Activated T-helper 1 cell treated with anti-CD3 and anti-CD28 coated beads, Interleukin-12 subunit alpha, Interleukin-12 subunit beta, Interleukin-2, Interleukin-4 antibody, amounts not matched to agents 30 ng/mL and 10 ng/mL and 1 ng/mL, durations not matched to agents 14 hours and 24 hours and 36 hours (primary cell): ENCODE data around the gene SMIM24. TPM values are rescaled to one million over a fixed set of nuclear protein-coding genes. Genes with fewer than 3 reads are reported as not detected.
"Not testable (repeated sequence)": the region's sequence is repeated elsewhere in the genome, so short reads cannot be mapped to it uniquely, and the experiment has no call there.

ENCODE experiments used
- DNase-seq: peaks from one replicate; pipeline ENCODE4 v3.0.0; 2021; ENCODE audit warnings: low spot score
- H3K27ac Mint-ChIP-seq: one replicate; pipeline ENCODE4 v1.8.0; 2021; ENCODE audit warnings: mild to moderate bottlenecking, mixed read lengths
- H3K27me3 Mint-ChIP-seq: one replicate; pipeline ENCODE4 v1.8.0; 2022; ENCODE audit warnings: mild to moderate bottlenecking, moderate library complexity, mixed read lengths; ENCODE audit not compliant: insufficient read depth
- H3K36me3 Mint-ChIP-seq: one replicate; pipeline ENCODE4 v1.8.0; 2021; ENCODE audit warnings: low read depth, mixed read lengths
- H3K4me1 Mint-ChIP-seq: one replicate; pipeline ENCODE4 v1.8.0; 2021; ENCODE audit warnings: low read depth, mixed read lengths
- H3K4me3 Mint-ChIP-seq: one replicate; pipeline ENCODE4 v1.8.0; 2021; ENCODE audit warnings: mild to moderate bottlenecking, moderate library complexity, mixed read lengths
- H3K9me3 Mint-ChIP-seq: one replicate; pipeline ENCODE4 v1.8.0; 2021; ENCODE audit warnings: mixed read lengths
- intact Hi-C: fragments of 100-400 bp; cut with micrococcal nuclease; formaldehyde crosslinking; loops from one replicate; pipeline ENCODE4 v1.15.1; 2024
- total RNA-seq: library from RNA; stranded (reverse); gene quantifications from 2 replicates; pipeline ENCODE4 v1.2.3, GENCODE V29; 2022

SMIM24 gene
- total RNA-seq, 1 donor from 2014 or later, result not detected

DNA sequence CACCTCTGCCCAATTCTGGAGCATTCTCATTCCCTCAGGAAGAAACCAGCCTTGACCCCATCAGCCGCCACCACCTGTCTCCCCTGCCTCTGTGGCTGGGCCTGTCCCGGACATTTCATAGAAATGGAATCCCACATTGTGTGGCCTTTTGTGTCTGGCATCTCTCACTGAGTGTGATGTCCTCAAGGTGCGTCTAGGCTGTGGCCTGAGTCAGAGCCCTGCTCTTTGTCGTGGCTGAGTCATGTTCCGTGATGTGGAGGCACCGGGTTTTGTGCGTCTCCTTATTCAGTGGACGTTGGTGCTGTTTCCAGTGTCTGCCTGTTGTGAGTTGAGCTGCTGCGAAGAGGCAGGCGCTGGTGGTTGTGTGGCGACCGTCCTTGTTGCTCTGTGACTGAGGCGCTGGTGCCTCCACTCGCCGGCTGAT is 29.3 kb upstream of the SMIM24 start:
- no peaks in the 10 kb centered on the region for H3K27me3 Mint-ChIP-seq
- DNase-seq, result no peak
- peak overlapping the region; percentile 40 for H3K27ac Mint-ChIP-seq
- H3K36me3 Mint-ChIP-seq, result peaks cover 10% of the 10 kb centered on the region
- peaks cover 38% of the 10 kb centered on the region for H3K4me1 Mint-ChIP-seq
- H3K4me3 Mint-ChIP-seq, result peak overlapping the region; percentile 56
- H3K9me3 Mint-ChIP-seq, result no peaks in the 10 kb centered on the region
- intact Hi-C loops, result loop anchor here (5.0 kb wide), 1 partner anchor 1347 kb away; the partner anchor contains the start of gene DOT1L

DNA sequence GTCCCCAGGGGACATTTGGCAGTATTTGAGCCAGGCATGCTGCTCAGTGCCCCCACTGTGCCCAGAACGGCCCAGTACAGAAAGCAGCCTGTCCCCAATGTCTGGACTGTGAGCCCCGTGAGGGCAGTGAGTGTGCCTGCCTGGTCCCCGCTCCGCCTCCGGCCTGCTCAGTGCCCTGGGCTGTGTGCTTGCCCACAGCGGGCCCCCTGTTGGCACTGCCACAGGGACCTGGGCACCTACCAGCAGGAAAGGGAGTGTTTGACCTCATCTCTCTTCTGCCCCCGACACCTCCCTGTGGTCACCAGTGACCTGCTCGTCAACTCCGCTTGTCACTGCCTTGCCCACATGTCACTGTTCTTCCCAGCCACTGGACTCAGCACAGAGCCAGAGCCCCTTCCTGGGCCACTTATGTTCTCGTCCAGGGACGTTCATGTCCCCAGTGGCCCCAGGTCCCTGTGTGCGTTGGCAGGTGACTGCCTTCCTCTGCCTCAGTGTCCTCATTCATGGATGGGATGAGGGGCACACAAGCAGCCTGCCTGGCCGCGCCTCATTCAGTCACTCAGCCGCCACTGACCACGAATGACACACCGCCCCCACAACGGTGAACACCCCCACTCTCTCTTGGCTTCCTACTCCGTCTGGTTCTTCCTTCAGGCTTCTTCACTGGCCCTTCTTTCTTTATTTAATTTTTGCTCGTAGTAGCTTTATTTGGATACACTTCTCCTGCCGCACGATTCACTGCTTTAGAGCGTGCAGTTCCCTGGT is 28.6 kb upstream of the SMIM24 start:
- Mint-ChIP-seq H3K4me1 (peaks cover 40% of the 10 kb centered on the region), H3K27me3 (no peaks in the 10 kb centered on the region), H3K4me3 (peak overlapping the region; percentile 56), H3K9me3 (no peaks in the 10 kb centered on the region), H3K27ac (peak overlapping the region; percentile 40), H3K36me3 (peaks cover 10% of the 10 kb centered on the region)
- intact Hi-C loops, result loop anchor here (5.0 kb wide), 1 partner anchor 1347 kb away; the partner anchor contains the start of gene DOT1L
- no peak for DNase-seq

DNA sequence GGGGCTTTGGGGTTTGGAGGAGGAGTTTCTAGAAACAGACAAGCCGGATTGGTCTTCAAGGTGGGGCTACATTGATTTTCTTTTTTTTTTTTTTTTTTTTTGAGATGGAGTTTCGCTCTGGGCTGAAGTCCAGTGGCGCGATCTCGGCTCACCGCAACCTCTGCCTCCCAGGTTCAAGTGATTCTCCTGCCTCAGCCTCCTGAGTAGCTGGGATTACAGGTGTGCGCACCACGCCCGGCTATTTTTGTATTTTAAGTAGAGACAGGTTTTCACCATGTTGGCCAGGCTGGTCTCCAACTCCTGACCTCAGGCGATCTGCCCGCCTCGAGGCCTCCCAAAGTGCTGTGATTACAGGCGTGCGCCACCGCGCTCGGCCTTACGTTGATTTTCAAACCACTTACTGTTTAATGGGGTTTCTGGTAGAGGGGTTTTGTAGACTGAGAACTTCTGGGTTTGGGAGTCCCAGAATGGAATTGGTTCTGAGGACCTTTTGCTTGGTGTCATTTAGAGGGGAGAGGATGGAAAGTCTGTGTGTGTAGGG is 27.9 kb upstream of the SMIM24 start:
- not testable (repeated sequence) for H3K27ac Mint-ChIP-seq, H3K27me3 Mint-ChIP-seq, DNase-seq, H3K9me3 Mint-ChIP-seq
- H3K4me1 Mint-ChIP-seq, result peaks cover 40% of the 10 kb centered on the region
- intact Hi-C loops, result loop anchor here (5.0 kb wide), 1 partner anchor 1346 kb away; the partner anchor contains the start of gene DOT1L
- H3K36me3 Mint-ChIP-seq, result peaks cover 10% of the 10 kb centered on the region
- H3K4me3 Mint-ChIP-seq, result peak overlapping the region; percentile 20

DNA sequence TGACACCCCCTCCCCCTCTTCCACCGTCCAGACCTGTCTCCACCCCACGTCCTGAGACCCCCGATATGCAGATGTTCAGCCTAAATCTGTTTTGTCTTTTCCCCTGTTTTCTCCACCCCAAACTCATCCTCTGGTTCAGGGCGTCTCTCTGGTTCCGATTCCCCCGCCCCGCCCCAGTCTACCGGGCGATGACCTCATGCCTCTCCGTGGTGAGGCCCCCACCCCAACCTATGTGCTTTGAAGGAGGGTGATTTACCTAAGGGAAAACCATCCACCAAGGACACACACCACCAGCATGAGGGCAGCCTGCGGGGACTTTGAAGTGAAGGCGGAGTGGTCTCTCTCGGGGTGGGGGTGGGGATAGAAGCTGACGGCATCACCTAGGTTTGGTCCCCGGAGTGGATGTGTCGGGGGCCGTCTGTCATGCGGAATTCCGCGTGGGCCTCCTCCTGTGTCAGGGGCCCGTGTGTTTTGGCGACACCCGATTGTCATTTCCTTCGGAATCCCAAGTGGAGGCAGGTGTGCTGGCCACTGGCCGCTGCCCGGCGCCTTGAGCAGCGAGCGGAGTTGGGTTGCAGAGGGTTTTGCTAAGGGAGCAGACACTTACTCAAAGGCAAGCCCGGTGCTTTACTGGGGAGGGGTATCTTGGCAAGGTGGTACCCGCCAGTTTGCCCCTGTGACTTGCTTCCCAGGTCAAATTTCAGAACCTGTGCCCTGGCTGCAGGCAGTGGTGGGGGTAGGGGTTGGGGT is 27.2 kb upstream of the SMIM24 start:
- intact Hi-C loops, result loop anchor here (2.0 to 5.0 kb wide), 2 partner anchors 895 to 1345 kb away; partner anchors contain the start of genes CHAF1A and DOT1L
- H3K4me1 Mint-ChIP-seq, result peaks cover 40% of the 10 kb centered on the region
- no peaks in the 10 kb centered on the region for H3K9me3 Mint-ChIP-seq
- peak overlapping the region; percentile 93 for H3K4me3 Mint-ChIP-seq
- peak; percentile 15 for DNase-seq
- H3K36me3 Mint-ChIP-seq, result peaks cover 10% of the 10 kb centered on the region
- no peaks in the 10 kb centered on the region for H3K27me3 Mint-ChIP-seq
- peak overlapping the region; percentile 91 for H3K27ac Mint-ChIP-seq

DNA sequence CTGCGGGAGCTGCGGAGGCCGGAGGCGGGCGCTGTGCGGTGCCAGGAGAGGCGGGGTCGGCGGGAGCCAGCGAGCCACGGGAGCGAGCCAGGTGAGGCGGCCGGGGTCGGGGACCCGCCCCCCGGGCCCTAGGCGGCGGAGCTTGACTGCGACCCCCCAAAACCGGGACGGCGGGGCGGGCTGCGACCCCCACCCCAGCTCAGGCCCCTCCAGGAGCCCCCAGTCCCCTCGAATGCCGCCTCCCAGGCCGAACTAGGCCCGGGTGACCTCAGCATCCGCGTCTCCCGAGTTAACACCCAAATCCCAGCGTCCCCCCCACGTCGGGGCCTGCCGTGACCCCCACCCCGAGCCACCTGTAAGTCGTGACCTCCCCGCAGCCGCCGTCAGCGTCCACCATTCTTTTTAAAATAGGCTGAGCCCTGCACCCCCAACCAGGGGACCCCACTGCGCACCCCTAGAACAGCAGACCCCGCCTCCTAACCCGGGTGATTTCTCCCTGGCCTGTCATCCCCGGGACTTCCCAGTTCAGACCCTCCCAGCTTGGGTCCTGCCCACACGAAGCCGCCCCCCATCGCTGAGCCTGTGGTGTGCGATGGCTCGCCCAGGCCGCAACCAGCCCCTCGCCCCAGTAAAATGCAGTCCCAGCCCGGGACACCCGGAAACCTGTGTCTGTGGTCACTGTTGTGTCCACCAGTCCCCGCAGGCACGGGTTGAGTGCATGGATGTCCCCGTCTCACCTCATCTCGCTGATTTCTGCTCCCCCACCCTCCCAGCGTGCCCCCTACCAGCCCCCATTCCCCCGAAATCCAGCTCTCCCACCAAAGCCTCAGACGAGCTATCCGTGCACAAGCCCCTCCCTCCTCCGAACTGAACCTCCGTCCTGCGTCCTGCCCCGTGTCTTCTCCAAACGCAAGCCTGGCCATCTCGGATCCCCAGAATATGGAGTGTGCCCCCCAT is 26.3 kb upstream of the SMIM24 start:
- Mint-ChIP-seq H3K36me3 (peaks cover 10% of the 10 kb centered on the region), H3K27me3 (no peaks in the 10 kb centered on the region), H3K4me3 (peak overlapping the region; percentile 93), H3K4me1 (peaks cover 40% of the 10 kb centered on the region), H3K27ac (peak overlapping the region; percentile 91), H3K9me3 (no peaks in the 10 kb centered on the region)
- DNase-seq, result peak; percentile 31
- intact Hi-C loops, result loop anchor here (1.0 to 5.0 kb wide), 7 partner anchors 51 to 1344 kb away; partner anchors contain the start of genes CHAF1A, DOT1L, HMG20B and MFSD12

DNA sequence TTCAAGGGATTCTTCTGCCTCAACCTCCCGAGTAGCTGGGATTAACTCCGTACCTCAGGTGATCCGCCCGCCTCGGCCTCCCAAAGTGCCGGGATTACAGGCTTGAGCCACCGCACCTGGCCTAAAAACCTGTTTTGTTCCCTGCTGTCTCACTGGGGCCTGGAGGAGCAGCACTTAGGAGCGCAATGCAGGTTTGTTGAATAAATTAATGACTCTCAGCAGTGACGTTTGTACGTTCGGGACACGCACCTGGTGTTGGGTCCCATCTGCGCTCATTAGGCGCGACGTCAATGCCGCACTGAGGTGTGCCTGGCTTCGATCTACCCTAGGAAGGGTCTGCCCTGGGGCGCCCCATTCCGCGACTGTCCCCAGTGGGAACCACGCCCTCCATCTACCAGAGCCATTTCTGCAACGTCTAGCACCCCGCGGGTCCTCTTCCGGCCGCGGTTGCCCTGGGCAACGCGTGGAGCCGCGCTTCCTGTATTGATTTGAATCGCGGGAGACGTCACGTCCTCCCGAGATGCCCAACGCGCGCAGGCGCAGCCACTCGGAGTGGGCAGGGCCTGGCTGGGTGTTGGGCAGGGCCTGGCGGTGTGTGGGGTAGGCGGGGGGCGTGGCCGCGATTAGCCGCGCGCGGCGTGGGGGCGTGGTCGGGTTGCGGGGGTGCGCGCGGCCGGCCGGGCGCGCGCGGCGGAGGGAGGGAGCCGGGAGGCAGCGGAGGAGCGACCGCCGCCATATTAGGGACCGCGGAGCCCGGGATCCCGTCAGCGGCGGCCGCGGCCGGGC is 25.5 kb upstream of the SMIM24 start, which contains the start of gene FZR1:
FZR1 (plus strand) TSS at position 714 of the 786 bp plus-strand sequence. CDS start 16,679 bp downstream, outside the sequence.
- Mint-ChIP-seq H3K9me3 (no peaks in the 10 kb centered on the region), H3K27ac (peak within 1 kb of the TSS; percentile 97), H3K4me3 (peak within 1 kb of the TSS; percentile 93), H3K27me3 (no peaks in the 10 kb centered on the region), H3K36me3 (peaks cover 6% of the 10 kb centered on the region), H3K4me1 (peaks cover 43% of the 10 kb centered on the region)
- intact Hi-C loops, result loop anchor here (1.0 to 5.0 kb wide), 7 partner anchors 52 to 1343 kb away; partner anchors contain the start of genes CHAF1A, DOT1L, HMG20B and MFSD12
- peak; percentile 100 for DNase-seq

DNA sequence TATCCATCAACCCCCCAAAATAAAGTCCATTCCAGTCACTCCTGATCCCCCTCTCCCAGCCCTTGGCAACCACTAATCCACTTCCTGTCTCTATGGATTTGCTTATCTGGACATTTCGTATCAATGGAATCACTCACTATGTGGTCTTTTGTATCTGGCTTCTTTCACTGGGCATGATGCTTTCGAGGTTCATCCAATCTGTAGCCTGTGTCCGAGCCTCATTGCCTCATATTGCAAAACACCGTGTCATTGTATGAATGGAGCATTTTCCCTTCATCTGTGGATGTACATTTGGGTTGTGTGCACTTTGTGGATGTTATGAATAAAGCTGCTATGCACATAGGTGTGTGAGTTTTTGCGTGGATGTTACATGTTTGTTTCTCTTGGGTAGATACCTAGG is 24.4 kb upstream of the SMIM24 start:
- DNase-seq, result no peak
- Mint-ChIP-seq H3K27me3 (peaks cover 2% of the 10 kb centered on the region), H3K36me3 (peaks cover 6% of the 10 kb centered on the region), H3K9me3 (no peaks in the 10 kb centered on the region), H3K27ac (peak overlapping the region; percentile 24), H3K4me1 (peaks cover 37% of the 10 kb centered on the region), H3K4me3 (peak overlapping the region; percentile 87)
- intact Hi-C loops, result loop anchor here (5.0 kb wide), 1 partner anchor 1342 kb away; the partner anchor contains the start of gene DOT1L

DNA sequence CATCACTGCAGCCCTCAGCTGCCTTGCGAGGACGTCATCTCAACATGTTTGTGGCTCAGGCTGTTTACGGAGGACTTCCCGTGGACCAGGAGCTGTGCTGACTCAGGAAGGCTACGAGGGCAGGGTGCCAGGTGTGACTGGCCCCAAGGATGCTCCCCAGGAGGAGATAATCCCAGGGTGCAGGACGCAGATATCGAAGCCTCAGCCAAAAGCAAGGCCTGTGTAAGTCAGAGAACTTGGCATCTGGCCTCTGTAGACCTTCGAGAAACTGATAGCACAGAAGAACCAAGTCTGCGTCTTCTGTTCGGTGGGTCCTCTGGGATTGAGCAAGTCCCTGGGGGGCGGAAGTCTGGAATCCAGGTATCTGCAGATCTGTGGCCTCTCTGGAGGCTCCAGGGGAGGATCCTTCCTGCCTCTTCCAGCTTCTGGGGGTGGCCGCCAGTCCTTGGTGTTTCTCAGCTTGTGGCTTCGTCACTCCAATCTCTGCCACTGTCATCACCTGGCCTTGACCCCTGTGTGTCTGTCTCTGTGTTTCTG is 22.8 kb upstream of the SMIM24 start:
- H3K27me3 Mint-ChIP-seq, result peaks cover 2% of the 10 kb centered on the region
- H3K9me3 Mint-ChIP-seq, result no peaks in the 10 kb centered on the region
- DNase-seq, result no peak
- no peak overlapping the region for H3K4me3 Mint-ChIP-seq
- H3K36me3 Mint-ChIP-seq, result peaks cover 10% of the 10 kb centered on the region
- H3K27ac Mint-ChIP-seq, result no peak overlapping the region
- intact Hi-C loops, result no loop called here
- peaks cover 39% of the 10 kb centered on the region for H3K4me1 Mint-ChIP-seq

DNA sequence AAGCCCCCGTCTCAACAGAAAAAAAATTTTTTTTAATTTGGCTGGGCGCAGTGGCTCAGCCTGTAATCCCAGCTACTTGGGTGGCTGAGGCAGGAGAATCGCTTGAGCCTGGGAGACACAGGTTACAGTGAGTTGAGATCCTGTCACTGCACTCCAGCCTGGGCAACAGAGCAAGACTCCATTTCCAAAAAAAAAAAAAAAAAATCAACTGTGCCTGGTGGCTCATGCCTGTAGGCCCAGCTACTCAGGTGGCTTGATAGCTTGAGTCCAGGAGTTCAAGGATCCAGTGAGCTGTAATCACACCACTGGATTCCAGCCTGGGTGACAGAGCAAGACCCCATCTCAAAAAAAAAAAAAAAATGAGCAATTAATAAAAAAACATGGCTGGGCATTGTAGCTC is 21.5 kb upstream of the SMIM24 start:
- Mint-ChIP-seq H3K4me1 (peaks cover 39% of the 10 kb centered on the region), H3K36me3 (peaks cover 15% of the 10 kb centered on the region), H3K9me3 (no peaks in the 10 kb centered on the region), H3K27me3 (peaks cover 2% of the 10 kb centered on the region), H3K4me3 (no peak overlapping the region), H3K27ac (no peak overlapping the region)
- DNase-seq, result no peak
- intact Hi-C loops, result loop anchor here (2.0 kb wide), 1 partner anchor 67 kb away; no protein-coding TSS in a partner anchor

DNA sequence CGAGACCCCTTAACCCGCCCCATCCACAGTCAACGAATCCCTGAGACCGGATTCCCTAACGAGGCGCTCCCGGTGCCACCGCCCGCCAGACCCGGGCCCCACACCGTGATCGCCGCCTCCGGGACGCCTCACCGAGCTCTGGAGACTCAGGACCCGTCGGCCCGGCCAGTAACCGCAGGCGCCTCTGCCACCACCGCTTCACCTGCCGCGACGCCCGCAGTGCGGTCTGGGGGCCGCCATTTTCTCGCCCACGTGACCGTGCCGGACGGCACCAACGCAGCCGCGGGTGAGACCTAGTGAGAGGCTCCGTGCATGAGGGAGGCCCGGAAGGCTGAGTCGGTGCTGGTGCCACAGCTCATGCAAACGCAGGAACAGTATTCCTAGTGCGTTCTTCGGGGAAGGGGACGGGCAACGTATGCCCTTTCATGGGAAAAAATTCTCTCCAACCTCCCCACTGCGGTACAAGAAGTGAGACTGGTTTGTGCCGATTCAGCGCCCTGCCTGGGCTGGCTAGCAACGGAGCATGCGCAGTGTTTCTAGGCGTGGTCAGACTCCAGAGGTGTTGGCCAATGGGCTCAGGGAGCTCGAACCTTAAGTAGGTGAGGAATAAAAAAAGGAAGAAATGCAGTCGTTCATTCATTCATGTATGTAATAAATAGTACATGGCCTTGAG is 20.2 kb upstream of the SMIM24 start, which contains the start of gene DOHH:
DOHH (minus strand) TSS at position 246 of the 673 bp plus-strand sequence. CDS start 3,860 bp downstream, outside the sequence.
- no peaks in the 10 kb centered on the region for H3K9me3 Mint-ChIP-seq
- peaks cover 17% of the 10 kb centered on the region for H3K36me3 Mint-ChIP-seq
- peaks cover 2% of the 10 kb centered on the region for H3K27me3 Mint-ChIP-seq
- peak within 1 kb of the TSS; percentile 97 for H3K27ac Mint-ChIP-seq
- intact Hi-C loops, result loop anchor here (2.0 kb wide), 1 partner anchor 66 kb away; no protein-coding TSS in a partner anchor
- peaks cover 35% of the 10 kb centered on the region for H3K4me1 Mint-ChIP-seq
- H3K4me3 Mint-ChIP-seq, result peak within 1 kb of the TSS; percentile 91
- DNase-seq, result peak; percentile 92
